HG03135 (cell line): ENCODE measurements around the gene HOTAIR.

Source experiments
- ATAC-seq: cut with Tn5 transposase; IDR thresholded peaks from one replicate; pipeline ENCODE4 v1.9.1; 2021; ENCODE audit warnings: mild to moderate bottlenecking, moderate library complexity; ENCODE audit not compliant: unreplicated experiment

The HOTAIR gene

GRCh38 chr12:53963434-53964314, 11.1 kb downstream of the HOTAIR start:
- no peak for ATAC-seq

GRCh38 chr12:53963005-53963404, 11.7 kb downstream of the HOTAIR start:
- ATAC-seq, result no peak

GRCh38 chr12:53961025-53961761, 13.6 kb downstream of the HOTAIR start:
- no peak for ATAC-seq

GRCh38 chr12:53960187-53961024, 14.3 kb downstream of the HOTAIR start:
- ATAC-seq, result no peak

- no peak for ATAC-seq
Observed at GRCh38 chr12:53959314-53959713, 15.4 kb downstream of the HOTAIR start.

GRCh38 chr12:53958128-53958527, 16.6 kb downstream of the HOTAIR start:
- ATAC-seq, result no peak

GRCh38 chr12:53956914-53957536, 17.7 kb downstream of the HOTAIR start:
- ATAC-seq, result no peak

- ATAC-seq, result no peak
Observed at GRCh38 chr12:53956251-53956887, 18.4 kb downstream of the HOTAIR start.

GRCh38 chr12:53955776-53956250, 18.9 kb downstream of the HOTAIR start:
- no peak for ATAC-seq

GRCh38 chr12:53955036-53955775, 19.5 kb downstream of the HOTAIR start:
- ATAC-seq, result no peak

- no peak for ATAC-seq
Observed at GRCh38 chr12:53954694-53955035, 20.1 kb downstream of the HOTAIR start, which contains the start of gene HOXC12. Gene HOXC12 (plus strand): TSS chr12:53954903. CDS start chr12:53954930, 27 bp downstream.

GRCh38 chr12:53953831-53954693, 20.7 kb downstream of the HOTAIR start:
- no peak for ATAC-seq

GRCh38 chr12:53952871-53953734, 21.7 kb downstream of the HOTAIR start:
- ATAC-seq, result no peak

- no peak for ATAC-seq
Observed at GRCh38 chr12:53952335-53952694, 22.4 kb downstream of the HOTAIR start.

GRCh38 chr12:53951577-53952334, 23.0 kb downstream of the HOTAIR start:
- no peak for ATAC-seq

- ATAC-seq, result no peak
Observed at GRCh38 chr12:53950789-53951576, 23.8 kb downstream of the HOTAIR start.
